A673 (cell line): ENCODE results near the gene TRPT1. TPM values are rescaled to one million over a fixed set of nuclear protein-coding genes. Genes with fewer than 3 reads are reported as not detected.

ENCODE experiments used
- BruUV-seq: library from RNA; stranded (reverse); fragments of 400-500 nt; replicated peaks from 2 replicates; lab custom pipeline; 2021; lab: Mats Ljungman, UMichigan
- CTCF ChIA-PET: fragments of 300-600 bp; sonication (Branson Sonifier 250); formaldehyde crosslinking; loops from one replicate; lab custom pipeline; 2022; ENCODE audit warnings: antibody characterized with exemption; lab: Charles Lee
- POLR2A ChIA-PET: fragments of 300-600 bp; sonication (Branson Sonifier 250); formaldehyde crosslinking; loops from one replicate; lab custom pipeline; 2022; ENCODE audit warnings: antibody characterized with exemption; ENCODE audit not compliant: low non-redundant PET; lab: Charles Lee
- DNase-seq: peaks from one replicate; pipeline ENCODE4 v3.0.0-alpha.2; 2015; ENCODE audit warnings: low spot score
- H3K27ac ChIP-seq: fragments of 200-600 bp; sonication (generic); 2 replicates; pipeline ENCODE4 v1.5.1; 2016; ENCODE audit warnings: mixed run types, low read depth, mild to moderate bottlenecking, mixed read lengths, antibody characterized with exemption, low read length; ENCODE audit not compliant: poor library complexity, severe bottlenecking
- H3K27me3 ChIP-seq: fragments of 200-600 bp; sonication (generic); replicated peaks from 2 replicates; pipeline ENCODE4 v1.6.1; 2017; ENCODE audit warnings: mixed run types, low read depth, mild to moderate bottlenecking, mixed read lengths, antibody characterized with exemption, low read length; ENCODE audit not compliant: insufficient read depth, poor library complexity
- H3K36me3 ChIP-seq: fragments of 200-600 bp; sonication (generic); 2 replicates; pipeline ENCODE4 v1.6.1; 2016; ENCODE audit warnings: mixed run types, mild to moderate bottlenecking, mixed read lengths, antibody characterized with exemption, low read length; ENCODE audit not compliant: insufficient read depth, poor library complexity, severe bottlenecking
- H3K4me1 ChIP-seq: fragments of 200-600 bp; sonication (generic); 2 replicates; pipeline ENCODE4 v1.6.1; 2017; ENCODE audit warnings: mixed run types, mild to moderate bottlenecking, mixed read lengths, antibody characterized with exemption, low read length; ENCODE audit not compliant: insufficient read depth, poor library complexity, severe bottlenecking
- H3K4me3 ChIP-seq: fragments of 200-600 bp; sonication (generic); 2 replicates; pipeline ENCODE4 v1.5.1; 2016; ENCODE audit warnings: low read depth, mixed run types, mild to moderate bottlenecking, mixed read lengths, low read length; ENCODE audit not compliant: poor library complexity, severe bottlenecking
- H3K9me3 ChIP-seq: fragments of 200-600 bp; sonication (generic); 2 replicates; pipeline ENCODE4 v1.6.1; 2016; ENCODE audit warnings: mixed run types, low read depth, mild to moderate bottlenecking, mixed read lengths, antibody characterized with exemption, low read length; ENCODE audit not compliant: poor library complexity, severe bottlenecking
- EZH2 ChIP-seq: fragments of 200-600 bp; sonication (generic); IDR thresholded peaks from 2 replicates; pipeline ENCODE4 v1.6.1; 2017; ENCODE audit warnings: borderline replicate concordance, low read depth, mild to moderate bottlenecking, mixed read lengths, antibody characterized with exemption, low read length; ENCODE audit not compliant: poor library complexity, severe bottlenecking
- intact Hi-C: fragments of 100-400 bp; cut with micrococcal nuclease; formaldehyde crosslinking; loops from one replicate; pipeline ENCODE4 v1.10.0; 2022; ENCODE audit not compliant: unreplicated experiment
- total RNA-seq: library from RNA; stranded (reverse); gene quantifications from 2 replicates; pipeline ENCODE4 v1.2.3, GENCODE V29; 2021
- TF ChIP-seq, protein P1 (sequence below): fragments of 300-800, 200-600 bp; sonication (generic); conservative IDR thresholded peaks from 2 replicates; pipeline ENCODE4 v1.5.1; 2017; ENCODE audit warnings: low read depth, mild to moderate bottlenecking, antibody characterized with exemption, low read length, moderate library complexity, mixed read lengths

TRPT1 gene
- total RNA-seq, 1 experiment from 2014 or later, result 43.6 TPM

DNA sequence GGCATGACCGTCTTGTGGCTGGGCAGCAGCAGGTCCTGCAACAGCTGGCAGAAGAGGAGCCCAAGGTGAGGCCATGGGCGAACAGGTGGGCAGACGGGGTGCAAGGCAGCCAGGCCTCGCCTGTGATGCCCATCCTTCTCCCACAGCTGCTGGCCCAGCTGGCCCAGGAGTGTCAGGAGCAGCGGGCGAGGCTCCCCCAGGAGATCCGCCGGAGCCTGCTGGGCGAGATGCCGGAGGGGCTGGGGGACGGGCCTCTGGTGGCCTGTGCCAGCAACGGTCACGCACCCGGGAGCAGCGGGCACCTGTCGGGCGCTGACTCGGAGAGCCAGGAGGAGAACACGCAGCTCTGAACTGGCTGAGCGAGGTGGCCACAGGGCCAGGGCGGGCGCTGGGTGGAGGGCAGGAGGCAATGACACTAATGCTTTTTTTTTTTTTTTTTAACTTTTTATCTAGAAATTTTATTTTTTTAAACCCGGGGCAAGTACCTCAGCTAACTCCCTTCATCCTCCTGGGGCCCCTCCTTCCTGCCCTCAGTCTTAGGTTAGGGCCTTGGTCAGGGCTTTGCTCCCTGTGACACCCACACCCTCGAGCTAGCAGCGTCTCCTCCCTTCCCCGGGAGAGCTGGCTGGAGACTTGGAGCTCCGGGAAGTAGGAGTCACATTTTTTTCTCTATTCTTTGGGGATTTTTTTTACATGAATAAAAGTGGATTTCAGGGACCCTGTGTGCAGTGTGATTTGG, 41.4 kb upstream of the TRPT1 start:
- no peak for DNase-seq
- H3K4me3 ChIP-seq, result no peak overlapping the region
- TF ChIP-seq EZH2, result no peak
- TF ChIP-seq, protein P1, sequence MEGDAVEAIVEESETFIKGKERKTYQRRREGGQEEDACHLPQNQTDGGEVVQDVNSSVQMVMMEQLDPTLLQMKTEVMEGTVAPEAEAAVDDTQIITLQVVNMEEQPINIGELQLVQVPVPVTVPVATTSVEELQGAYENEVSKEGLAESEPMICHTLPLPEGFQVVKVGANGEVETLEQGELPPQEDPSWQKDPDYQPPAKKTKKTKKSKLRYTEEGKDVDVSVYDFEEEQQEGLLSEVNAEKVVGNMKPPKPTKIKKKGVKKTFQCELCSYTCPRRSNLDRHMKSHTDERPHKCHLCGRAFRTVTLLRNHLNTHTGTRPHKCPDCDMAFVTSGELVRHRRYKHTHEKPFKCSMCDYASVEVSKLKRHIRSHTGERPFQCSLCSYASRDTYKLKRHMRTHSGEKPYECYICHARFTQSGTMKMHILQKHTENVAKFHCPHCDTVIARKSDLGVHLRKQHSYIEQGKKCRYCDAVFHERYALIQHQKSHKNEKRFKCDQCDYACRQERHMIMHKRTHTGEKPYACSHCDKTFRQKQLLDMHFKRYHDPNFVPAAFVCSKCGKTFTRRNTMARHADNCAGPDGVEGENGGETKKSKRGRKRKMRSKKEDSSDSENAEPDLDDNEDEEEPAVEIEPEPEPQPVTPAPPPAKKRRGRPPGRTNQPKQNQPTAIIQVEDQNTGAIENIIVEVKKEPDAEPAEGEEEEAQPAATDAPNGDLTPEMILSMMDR, result no peak
- no peaks in the 10 kb centered on the region for H3K27me3 ChIP-seq
- ChIA-PET CTCF (interaction anchor here (0.6 kb wide), 2 partner anchors 16 to 377 kb away, joined by 4 to 8 read pairs; no protein-coding TSS in a partner anchor), POLR2A (interaction anchor here (0.7 kb wide), 1 partner anchor 57 kb away, joined by 3 read pairs; no protein-coding TSS in a partner anchor)
- no TSS peak for BruUV-seq
- no peaks in the 10 kb centered on the region for H3K9me3 ChIP-seq
- no peak overlapping the region for H3K27ac ChIP-seq
- H3K36me3 ChIP-seq, result peaks cover 33% of the 10 kb centered on the region
- H3K4me1 ChIP-seq, result peaks cover 16% of the 10 kb centered on the region
- intact Hi-C loops, result no loop called here

DNA sequence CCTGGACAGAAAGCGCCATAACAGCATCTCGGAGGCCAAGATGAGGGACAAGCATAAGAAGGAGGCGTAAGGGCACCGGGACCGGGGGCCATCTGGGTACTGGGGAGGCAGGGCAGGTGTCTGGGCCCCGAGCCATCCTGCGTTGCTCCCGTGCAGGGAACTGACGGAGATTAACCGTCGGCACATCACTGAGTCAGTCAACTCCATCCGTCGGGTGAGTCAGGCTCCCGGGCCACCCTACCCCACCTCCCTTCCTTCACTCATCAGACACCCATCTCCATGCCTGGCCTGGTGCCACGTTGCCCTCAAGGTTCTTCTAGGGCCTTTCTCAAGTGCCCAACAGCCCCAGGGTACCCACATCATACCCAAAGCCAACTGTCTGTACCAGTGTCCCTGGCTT, 40.4 kb upstream of the TRPT1 start:
- H3K4me3 ChIP-seq, result no peak overlapping the region
- POLR2A ChIA-PET, result no interaction called here
- BruUV-seq, result no TSS peak
- no peaks in the 10 kb centered on the region for H3K9me3 ChIP-seq
- TF ChIP-seq, protein P1, result no peak
- no peak for TF ChIP-seq EZH2
- peaks cover 42% of the 10 kb centered on the region for H3K36me3 ChIP-seq
- H3K27me3 ChIP-seq, result no peaks in the 10 kb centered on the region
- no peak for DNase-seq
- intact Hi-C loops, result no loop called here
- no peak overlapping the region for H3K27ac ChIP-seq
- CTCF ChIA-PET, result no interaction called here
- H3K4me1 ChIP-seq, result peaks cover 9% of the 10 kb centered on the region

DNA sequence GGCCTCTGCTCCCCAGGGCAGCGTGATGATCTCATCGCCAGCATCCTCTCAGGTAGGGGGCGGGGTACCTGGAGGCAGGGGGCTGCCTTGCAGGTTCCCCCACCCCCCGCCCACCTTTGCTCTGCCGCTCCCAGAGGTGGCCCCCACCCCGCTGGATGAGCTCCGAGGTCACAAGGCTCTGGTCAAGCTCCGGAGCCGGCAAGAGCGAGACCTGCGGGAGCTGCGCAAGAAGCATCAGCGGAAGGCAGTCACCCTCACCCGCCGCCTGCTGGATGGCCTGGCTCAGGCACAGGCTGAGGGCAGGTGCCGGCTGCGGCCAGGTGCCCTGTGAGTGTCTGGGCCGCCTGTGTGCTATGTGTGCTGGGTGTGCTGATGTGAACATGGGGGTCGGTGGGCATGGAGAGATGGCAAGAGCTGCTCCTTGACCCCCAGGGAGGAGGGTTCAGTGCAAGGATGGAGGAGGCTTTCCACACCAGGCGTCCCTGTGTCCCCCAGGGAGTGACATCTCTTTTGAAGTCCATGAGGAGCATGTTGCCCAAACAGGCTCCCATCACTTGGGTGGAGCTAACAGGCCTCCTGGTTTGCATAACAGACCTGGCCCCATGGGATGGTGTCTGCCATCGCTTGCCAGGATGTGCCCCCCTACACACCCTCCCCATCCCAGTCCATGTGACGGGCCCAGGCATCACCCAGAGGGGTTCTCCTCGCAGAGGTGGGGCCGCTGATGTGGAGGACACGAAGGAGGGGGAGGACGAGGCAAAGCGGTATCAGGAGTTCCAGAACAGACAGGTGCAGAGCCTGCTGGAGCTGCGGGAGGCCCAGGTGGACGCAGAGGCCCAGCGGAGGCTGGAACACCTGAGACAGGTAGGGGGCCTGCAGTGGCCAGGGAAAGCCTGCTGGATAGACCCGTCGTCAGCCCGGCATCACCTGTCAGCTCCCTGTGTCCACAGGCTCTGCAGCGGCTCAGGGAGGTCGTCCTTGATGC, 39.5 kb upstream of the TRPT1 start:
- no peak overlapping the region for H3K4me3 ChIP-seq
- DNase-seq, result no peak
- H3K4me1 ChIP-seq, result peaks cover 9% of the 10 kb centered on the region
- no peaks in the 10 kb centered on the region for H3K9me3 ChIP-seq
- no peak overlapping the region for H3K27ac ChIP-seq
- ChIA-PET POLR2A (no interaction called here), CTCF (interaction anchor here (0.7 kb wide), 1 partner anchor 58 kb away, joined by 3 read pairs; no protein-coding TSS in a partner anchor)
- intact Hi-C loops, result no loop called here
- no peaks in the 10 kb centered on the region for H3K27me3 ChIP-seq
- BruUV-seq, result no TSS peak
- TF ChIP-seq, protein P1, result no peak
- no peak for TF ChIP-seq EZH2
- peaks cover 44% of the 10 kb centered on the region for H3K36me3 ChIP-seq
